GM19043 (cell line): ENCODE measurements around the gene ZBTB32.

ENCODE experiments used
- ATAC-seq: cut with Tn5 transposase; IDR thresholded peaks from one replicate; pipeline ENCODE4 v1.9.1; 2021; ENCODE audit warnings: low read depth; ENCODE audit not compliant: unreplicated experiment

The ZBTB32 gene

DNA sequence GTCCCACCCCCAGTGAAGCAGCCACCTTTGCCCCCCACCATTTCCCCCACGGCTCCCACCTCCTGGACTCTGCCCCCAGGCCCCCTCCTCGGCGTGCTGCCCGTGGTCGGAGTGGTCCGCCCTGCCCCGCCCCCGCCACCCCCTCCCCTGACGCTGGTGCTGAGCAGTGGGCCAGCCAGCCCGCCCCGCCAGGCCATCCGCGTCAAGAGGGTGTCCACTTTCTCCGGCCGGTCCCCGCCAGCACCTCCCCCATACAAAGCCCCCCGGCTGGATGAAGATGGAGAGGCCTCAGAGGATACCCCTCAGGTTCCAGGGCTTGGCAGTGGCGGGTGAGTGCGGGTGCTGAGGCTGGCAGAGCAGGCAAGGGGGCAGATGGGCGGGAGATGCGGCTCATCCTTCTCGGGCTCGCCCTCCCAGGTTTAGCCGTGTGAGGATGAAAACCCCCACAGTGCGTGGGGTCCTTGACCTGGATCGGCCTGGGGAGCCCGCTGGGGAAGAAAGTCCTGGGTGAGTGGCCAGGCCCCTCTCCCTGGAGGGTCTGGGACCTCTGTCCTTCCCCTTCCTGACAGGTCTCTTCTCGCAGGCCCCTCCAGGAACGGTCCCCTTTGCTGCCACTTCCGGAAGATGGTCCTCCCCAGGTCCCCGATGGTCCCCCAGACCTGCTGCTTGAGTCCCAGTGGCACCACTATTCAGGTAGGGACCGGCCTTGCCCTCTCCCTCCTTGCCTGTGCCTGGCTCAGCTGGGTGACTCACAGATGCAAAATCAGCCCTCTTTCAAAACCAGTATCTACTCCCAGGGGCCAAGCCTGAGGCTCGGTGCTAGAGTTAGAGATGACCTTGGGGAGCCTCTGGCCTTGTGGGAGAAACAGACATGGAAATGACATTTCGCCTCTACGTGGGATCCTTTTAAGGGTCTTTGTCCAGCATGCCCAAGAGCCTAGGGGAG, 29.1 kb downstream of the ZBTB32 start:
- ATAC-seq = no peak

DNA sequence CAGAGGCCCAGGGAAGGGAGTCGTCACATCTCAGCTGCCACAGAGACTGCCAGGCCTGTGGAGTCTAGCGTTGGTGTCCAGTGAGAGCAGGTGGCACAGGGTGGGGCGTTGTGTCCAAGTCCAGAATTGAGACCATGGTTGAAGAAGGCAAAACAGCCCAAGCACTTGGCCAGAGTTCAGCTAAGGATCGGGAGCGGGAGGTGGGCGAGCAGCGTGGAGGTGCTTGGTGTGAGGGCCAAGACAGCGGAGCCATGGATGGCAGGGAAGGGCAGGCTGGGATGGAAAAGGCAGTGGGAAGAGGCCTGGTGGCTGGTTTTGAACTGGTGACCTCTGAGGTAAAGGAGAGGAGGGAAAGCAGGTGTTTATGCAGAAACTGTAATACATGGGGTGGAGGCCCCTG, 29.9 kb downstream of the ZBTB32 start:
- no peak for ATAC-seq

DNA sequence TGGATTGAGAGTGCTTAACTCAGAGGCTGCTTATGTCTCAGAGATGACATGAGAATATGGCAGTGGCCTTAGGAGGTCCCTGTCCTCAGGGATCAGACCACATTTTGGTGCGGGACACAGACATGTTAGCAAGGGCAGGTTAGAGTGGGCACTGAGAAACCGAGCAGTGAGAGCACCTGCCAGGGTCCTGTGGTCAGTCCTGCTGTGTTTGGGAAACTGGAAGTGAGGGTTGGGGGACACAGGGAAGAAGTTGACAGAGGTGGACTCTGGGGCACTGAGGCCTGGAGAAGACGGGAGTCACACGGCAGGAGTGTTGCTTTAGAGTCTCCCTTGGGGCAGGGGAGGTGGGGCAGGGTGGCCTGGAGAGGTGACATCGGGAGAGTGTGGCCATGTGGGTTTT, 30.5 kb downstream of the ZBTB32 start:
- no peak for ATAC-seq

DNA sequence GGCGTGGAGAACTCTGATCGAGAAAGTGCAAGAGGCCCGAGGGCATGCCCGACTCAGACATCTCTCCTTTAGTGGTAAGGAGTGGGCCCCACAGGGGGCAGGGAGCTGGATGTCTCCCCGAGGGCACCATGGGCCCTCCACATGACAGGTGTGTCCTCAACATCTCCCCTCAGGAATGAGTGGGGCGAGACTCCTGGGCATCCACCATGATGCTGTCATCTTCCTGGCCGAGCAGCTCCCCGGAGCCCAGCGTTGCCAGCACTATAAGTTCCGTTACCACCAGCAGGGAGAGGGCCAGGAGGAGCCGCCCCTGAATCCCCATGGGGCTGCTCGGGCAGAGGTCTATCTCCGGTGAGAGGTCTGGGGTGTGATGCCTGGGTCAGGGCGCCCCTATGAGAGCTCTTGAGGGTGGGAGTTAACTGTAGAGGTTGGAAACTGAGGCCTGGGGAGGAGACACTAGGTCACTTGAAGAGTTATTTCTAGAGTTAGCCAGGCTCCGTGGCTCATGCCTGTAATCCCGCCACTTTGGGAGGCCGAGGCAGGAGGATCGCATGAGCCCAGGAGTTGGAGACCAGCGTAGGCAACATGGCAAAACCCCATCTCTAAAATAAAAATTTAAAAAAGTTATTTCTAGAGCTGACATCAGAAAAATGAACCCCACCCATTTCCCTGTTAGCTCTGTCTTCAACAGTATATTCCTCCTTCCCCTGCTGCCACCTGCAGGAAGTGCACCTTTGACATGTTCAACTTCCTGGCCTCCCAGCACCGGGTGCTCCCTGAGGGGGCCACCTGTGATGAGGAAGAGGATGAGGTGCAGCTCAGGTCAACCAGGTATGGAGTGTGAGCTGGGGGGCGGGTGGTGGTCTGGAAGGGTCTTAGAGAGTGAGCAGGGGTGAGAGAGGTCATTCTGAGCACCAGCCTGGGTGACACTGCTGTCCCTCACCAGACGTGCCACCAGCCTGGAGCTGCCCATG, 32.8 kb downstream of the ZBTB32 start:
- no peak for ATAC-seq

DNA sequence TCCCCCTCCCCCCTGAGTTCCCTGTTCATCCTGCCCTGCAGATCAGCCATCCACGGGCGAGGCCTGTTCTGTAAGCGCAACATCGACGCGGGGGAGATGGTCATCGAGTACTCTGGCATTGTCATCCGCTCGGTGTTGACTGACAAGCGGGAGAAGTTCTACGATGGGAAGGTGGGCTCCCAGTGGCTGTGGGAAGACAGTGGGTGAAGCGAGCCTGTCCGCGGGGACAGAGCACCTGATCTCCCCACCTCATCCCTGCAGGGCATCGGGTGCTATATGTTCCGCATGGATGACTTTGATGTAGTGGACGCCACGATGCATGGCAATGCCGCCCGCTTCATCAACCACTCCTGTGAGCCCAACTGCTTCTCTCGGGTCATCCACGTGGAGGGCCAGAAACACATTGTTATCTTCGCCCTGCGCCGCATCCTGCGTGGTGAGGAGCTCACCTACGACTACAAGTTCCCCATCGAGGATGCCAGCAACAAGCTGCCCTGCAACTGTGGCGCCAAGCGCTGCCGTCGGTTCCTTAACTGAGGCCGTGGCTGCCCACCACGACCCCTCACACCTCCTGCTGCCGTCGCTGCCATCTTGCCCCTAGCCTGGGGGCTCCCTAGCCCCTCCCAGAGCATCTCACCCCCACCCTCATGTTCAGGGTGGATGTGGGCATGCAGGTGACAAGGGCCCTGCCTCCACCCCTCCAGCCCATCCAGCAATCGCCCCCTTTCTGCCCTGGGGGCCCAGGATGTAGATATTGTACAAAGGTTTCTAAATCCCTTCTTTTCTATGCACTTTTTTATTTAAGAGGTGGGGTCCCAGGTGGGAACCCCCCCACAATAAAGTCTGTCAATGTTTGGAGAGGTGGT, 33.9 kb downstream of the ZBTB32 start:
- ATAC-seq = no peak

DNA sequence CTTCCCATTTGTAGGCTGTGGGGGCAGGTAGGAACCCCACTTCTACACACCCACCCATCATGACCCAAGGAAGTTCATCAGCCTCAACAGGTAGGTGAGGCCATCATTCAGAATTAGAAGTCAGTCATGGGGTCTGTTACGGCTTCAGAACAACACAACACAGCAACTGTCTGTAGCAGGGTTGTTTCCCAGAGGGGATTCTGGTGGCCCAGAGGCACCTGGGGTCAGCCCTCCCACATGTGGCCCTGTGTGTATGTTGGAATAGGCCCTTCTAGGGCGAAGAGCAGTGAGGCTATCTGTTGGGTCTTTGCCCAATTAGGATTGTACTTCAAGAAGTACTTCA, 34.5 kb downstream of the ZBTB32 start:
- no peak for ATAC-seq

DNA sequence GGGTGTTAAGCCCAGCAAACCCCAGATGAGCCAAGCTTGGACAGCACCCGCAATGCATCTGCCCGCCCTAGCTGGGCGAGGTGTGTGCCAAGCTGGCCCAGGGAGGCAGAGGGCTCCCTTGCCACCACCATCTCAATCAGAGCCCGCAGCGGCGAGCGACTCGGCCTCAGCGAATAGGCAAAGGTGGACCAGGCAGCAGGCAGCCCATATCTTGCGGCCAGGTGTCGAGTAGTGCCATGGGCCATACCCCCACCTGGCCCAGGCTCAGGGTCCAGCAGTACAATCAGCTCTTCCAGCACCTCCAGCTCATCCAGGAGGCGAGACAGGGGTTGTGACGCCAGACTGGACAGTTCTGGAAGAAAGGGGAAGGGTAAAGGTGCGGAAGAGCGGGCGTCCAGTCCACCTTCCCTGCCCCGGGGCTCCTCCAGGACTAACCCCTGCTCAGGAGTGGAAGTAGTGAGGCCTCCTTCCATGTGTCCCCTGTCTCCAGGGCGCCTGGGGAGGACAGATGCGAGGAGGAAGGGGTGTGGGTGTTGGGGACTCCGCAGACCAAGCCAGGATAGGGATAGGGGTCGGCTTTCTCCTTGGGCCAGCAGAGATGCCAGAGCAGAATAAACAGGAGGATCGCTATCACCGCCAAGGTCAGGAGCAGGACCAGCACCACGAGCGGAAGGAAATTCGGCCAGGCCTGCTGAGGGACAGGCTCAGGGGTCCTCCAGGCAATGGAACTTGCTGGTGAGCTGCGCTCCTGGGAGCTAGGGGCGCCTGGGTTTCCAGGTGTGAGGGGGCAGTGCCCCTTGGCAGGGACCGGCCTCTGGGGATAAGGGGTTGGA, 35.1 kb downstream of the ZBTB32 start:
- ATAC-seq = no peak

DNA sequence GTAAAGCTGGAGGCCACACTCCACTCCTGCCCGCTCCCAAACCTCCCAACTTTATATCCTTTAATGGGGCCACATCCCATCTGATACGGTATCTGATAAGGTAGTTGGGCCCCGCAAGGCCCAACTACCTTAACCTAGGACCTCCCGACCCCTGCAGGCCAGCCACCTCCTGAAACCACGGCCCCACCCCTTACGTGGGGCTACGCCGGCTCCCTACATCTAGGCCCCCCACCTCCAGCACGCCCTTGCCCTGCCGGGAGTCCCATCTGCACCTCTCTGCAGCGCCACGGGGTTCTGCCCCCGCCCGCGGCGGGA, 35.7 kb downstream of the ZBTB32 start:
- peak; percentile 7 for ATAC-seq

DNA sequence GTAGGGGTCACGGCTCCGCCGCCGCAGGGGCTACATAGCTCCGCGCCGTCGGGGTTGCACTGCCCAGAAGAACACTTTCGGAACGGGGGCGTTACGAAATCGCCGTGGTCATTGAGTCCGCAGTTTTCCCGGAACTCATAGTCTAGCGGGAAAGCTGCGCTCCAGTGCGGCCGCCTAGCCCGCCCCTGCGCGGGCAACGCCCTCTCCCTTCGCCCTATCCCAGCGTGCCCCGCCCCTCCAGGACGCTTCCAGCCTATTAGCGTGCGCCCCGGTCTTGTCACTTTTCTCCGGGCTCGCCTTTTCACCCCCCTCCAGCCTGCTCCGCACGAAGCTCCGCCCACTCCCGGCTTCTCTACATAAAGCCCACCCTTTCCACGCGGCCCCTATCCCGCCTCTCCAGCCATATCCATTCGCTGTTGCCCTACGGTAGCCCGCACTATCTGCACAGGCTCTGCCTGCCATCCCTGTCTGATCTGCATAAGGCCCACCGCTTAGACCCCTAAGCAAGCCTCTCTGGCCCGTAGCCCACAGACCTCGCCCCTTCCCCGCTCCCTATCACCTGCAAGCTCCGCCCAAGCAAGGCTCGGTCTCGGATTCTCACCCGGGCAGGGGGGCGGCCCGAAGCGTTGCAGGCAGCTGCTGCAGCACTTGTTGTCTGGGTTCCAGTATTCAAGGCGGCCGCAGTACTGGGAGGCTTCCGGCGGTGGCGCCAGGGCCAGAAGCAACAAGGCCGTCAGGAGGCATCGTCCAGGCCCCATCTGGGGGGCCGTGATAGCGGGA, 36.3 kb downstream of the ZBTB32 start:
- ATAC-seq = peak; percentile 56

DNA sequence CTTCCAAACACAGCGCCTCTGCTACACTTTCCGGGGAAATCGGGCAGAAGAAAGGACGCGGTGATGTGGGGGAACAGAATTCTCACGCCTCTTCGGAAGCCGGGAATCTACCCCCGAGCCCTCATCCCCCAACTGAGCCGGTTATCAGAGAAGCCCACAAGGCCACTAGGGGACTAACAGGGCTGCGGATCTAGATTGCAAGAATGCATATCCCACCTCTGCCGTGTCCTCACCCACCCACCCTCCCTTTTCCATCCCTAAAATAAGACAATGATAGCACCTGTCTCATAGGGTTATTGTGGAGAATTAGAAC, 36.8 kb downstream of the ZBTB32 start:
- no peak for ATAC-seq

DNA sequence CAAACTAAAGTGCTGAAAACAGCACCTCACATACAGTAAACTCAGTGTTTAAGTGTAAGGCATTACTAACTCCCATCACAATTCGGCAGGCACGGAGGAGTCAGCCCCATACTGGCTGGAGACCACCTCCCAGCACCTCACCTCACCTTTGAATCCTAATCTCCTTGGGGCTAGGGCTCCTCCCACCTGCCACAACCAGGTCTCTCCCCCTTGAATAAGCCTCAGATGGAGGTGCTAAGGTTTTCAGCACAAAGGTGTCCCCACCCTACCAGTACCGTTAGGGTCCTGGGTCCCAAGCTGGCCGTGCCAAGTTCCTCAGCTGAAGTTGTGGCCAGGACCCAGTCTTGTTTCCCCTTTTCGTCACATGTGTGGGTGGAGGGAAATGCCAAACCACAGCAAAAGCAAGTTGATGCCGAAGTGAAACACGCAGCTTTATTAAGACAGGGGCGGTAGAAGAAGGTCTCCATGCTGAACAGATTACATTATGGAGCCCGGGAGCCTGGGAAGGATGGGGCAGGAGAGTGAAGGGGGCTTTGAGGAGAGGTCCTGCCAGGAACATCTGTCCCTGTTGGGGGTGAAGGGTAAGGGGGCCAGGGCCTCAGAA, 37.9 kb downstream of the ZBTB32 start, which contains the start of gene IGFLR1:
TSS of gene IGFLR1 (minus strand) at position 332 of the 604 bp plus-strand sequence. CDS start 1,272 bp downstream, outside the sequence.
- ATAC-seq = no peak

DNA sequence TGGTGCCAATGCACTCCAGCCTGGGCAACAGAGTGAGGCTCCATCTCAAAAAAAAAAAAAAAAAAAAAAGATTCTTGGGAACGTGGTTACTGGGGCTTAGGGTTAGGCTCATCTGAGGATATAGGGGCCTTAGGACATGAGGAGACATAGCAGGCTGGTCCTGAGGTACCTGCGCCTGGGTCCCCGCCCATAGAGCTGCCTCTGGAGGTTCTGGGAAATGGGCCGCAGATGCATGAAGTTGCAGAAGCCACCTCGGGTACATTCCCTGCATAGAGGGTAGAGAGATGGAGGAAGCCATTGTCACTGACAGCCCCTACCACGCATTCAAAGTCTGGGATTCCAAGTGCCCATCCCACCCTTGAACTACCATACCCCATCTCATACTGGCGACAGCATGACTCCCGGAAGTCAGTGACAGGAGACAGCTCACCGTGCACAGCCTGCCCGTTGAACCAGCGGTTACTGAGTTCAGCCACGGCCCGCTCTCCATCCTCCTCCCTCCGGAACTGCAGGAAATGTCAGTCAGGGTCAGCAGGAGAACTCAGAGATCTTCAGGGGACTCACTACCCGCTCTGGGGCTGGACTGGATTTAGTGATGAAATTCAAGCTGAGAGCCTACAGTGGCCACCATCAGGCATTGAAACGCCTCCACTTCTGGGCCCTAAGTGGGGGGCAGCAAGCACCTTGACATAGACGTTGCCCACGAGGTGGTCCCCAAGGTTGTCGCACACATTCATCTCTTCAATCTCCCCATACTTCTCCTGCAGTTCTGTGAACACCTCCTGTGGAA, 39.5 kb downstream of the ZBTB32 start:
- no peak for ATAC-seq

DNA sequence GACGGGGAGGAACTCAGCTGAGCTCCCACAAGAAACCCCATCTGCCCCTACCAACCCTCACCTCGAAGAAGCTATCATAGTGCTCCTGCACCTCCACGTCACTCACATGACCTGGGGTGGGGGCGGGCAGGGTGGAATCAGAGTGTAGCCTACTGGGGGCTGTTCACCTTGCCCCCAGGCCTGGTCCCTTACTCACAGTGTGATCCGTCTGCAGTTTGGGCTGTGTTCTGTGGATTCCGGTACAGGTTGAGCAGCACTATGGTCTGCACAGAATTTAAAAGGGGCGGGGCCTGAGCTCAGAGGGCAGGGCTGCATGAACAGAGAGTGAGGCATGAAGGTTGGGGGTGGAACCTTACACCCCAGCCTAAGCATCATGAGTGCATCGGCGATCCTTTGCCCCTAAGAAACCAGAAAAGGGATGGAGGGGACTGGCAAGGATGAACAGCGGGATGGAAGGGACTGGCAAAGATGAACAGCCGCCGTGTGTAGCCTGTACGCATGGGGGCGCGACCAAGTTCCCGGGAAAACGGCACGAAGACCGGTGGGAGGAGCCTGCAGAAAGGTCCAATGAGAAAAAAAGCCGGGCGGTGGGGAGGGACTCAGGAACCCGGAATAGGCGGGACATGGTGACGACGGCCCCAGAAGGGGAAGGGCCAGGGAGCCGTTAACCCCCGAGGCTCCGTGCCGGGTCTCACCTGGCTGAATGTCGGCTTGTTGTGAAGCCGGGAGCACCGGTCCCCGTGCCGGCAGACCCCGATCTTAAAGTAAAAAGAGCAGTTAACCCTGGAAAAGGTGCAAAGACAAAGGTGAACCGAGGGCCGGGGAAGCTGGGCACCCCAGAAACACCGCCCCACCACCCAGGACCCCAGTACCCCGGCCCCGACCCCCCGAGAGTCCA, 40.3 kb downstream of the ZBTB32 start:
- ATAC-seq = no peak

DNA sequence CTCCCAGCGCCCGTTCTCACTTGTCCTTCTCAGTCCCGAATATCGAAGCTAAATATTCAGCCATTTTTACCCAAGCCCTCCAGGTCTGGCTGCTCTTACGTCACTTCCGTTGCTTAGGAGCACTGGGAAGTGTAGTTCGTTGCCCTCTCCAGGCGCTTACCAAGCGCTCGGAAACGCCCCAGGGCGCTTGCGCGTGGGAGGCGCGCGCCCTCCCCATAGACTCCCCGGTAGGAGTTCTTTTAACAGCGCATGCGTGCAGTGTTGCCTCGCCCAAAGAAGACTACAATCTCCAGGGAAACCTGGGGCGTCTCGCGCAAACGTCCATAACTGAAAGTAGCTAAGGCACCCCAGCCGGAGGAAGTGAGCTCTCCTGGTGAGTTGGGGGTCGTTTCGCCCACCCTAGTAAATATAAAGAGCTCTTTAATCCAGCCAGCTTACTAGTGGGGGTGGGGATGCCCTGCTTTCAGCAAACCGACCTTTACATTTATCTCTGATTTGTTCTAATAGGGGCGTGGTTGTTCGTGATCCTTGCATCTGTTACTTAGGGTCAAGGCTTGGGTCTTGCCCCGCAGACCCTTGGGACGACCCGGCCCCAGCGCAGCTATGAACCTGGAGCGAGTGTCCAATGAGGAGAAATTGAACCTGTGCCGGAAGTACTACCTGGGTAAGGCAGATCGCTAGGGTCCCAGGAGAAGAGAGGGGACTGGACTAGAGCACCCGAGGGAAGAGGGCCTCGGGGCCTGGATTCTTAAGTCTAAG, 41.1 kb downstream of the ZBTB32 start, which contains the start of the genes PSENEN and U2AF1L4:
TSS of gene PSENEN (plus strand) at position 324 of the 759 bp plus-strand sequence. CDS start at position 604, 280 bp downstream.
TSS of gene U2AF1L4 (minus strand) at position 91 of the 759 bp plus-strand sequence. CDS start at position 64, 27 bp downstream.
- ATAC-seq = peak; percentile 28

DNA sequence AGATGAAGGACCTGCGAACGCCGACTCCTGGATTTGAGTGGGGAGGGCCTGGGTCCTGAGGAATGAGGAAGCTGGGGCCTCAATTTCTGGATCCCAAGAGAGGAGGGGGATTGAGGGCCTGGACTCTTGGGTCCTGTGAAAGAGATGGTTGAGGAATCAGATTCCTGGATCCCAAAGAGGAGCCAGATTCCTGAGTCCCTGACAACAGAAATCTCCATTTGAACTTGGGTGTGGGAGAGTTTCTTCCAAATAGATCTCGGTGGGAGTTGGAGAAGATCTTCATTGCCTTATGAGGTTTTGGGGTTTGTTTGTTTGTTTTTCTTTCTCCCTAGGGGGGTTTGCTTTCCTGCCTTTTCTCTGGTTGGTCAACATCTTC, 41.7 kb downstream of the ZBTB32 start:
- no peak for ATAC-seq

DNA sequence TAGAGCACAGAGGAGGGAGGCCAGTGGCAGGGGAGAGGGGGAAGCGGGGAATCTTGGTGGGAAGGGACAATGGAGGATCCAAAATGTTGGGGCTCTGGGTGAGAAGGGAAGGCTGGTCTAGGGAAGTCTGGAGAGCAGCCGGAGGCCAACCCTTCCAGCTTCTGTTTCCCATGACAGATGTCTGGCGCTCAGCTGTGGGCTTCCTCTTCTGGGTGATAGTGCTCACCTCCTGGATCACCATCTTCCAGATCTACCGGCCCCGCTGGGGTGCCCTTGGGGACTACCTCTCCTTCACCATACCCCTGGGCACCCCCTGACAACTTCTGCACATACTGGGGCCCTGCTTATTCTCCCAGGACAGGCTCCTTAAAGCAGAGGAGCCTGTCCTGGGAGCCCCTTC, 42.2 kb downstream of the ZBTB32 start:
- no peak for ATAC-seq
